A549 (cell line): ENCODE measurements around the gene SPINDOC.

Experiments
- EP300 ChIP-seq, 2 experiments: fragments of >200 bp; sonication (Bioruptor Twin); formaldehyde crosslinking; IDR thresholded peaks; 2 replicates in 1 of 2; 3 replicates in 1 of 2; pipeline ENCODE4 v1.6.1; 2016 to 2017
- HES2 ChIP-seq: fragments of >200 bp; sonication (Bioruptor Twin); formaldehyde crosslinking; IDR thresholded peaks from 2 replicates; pipeline ENCODE4 v1.6.1; 2016
- POLR2A ChIP-seq: IDR thresholded peaks from 2 replicates; pipeline ENCODE4 v1.6.1; 2012; ENCODE audit warnings: mild to moderate bottlenecking, low read length
- TF ChIP-seq, protein P1 (sequence below): fragments of >200 bp; sonication (Bioruptor Twin); formaldehyde crosslinking; IDR thresholded peaks from 3 replicates; pipeline ENCODE4 v1.5.1; 2016

- TF ChIP-seq EP300 (IDR thresholded peaks at IDR 0.05): no peak
- TF ChIP-seq, protein P1, sequence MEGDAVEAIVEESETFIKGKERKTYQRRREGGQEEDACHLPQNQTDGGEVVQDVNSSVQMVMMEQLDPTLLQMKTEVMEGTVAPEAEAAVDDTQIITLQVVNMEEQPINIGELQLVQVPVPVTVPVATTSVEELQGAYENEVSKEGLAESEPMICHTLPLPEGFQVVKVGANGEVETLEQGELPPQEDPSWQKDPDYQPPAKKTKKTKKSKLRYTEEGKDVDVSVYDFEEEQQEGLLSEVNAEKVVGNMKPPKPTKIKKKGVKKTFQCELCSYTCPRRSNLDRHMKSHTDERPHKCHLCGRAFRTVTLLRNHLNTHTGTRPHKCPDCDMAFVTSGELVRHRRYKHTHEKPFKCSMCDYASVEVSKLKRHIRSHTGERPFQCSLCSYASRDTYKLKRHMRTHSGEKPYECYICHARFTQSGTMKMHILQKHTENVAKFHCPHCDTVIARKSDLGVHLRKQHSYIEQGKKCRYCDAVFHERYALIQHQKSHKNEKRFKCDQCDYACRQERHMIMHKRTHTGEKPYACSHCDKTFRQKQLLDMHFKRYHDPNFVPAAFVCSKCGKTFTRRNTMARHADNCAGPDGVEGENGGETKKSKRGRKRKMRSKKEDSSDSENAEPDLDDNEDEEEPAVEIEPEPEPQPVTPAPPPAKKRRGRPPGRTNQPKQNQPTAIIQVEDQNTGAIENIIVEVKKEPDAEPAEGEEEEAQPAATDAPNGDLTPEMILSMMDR: no peak
- no peak for TF ChIP-seq HES2
- TF ChIP-seq POLR2A: no peak
These were observed 12.3 kb upstream of the SPINDOC start for GRCh38 chr11:63800921-63801320.
